ENCODE data around the gene C16orf89.
"Not testable (repeated sequence)": the region's sequence is repeated elsewhere in the genome, so short reads cannot be mapped to it uniquely, and the experiment has no call there.

The C16orf89 gene

DNA sequence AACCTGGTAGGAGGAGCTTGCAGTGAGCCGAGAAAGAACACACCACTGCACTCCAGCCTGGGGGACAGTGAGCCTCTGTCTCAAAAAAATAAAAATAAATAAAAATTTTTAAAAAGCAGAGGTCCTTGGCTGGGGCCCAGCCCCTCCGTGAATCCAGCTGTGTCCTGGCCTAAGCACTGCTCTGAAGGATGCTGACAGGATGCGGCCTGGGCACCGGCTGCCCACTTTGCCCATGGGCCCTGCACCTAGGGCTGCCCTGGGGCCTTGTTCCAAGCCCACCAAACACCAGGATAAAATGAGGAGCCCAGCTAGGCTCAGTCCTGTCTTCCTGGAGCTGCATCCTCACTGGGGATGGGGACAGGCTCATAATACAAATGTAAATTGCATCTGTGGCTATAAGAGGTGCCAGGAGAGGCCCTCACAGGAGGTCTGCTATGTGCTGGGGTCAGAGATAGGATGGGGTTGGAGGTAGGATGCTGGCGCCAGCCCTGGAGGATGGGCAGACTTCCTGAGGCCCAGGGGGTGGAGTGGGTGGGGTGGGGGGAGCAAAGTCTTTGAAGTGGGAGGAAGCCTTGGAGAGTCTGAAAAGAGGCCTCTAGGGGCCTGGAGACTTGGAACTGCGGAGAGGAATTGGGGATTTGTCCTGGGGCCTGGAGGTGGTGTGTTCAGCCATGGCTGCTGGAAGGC lies 6.2 kb downstream of the C16orf89 start:
- DNase-seq (ENCODE audit: low read depth): no peak

DNA sequence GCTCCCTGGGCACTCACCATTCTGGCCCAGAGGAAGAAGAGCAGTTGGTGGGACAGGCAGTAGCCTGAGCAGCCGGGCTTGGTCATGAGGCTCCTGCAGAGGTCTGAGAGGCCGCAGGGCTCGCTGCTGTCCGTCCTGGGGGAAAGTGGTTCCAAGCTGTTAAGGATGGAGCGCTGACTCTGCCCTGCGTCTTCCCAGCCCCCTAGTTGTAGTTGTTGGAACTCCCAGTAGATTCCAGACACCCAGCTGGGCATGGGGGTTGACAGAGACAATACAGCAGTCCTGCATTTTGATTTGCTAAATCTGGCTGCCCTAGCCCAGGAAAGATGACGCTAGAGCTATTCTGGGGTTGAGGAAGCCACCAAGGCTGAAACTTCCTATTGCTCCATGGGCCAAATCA lies 7.3 kb downstream of the C16orf89 start:
- DNase-seq (ENCODE audit: low read depth): no peak

DNA sequence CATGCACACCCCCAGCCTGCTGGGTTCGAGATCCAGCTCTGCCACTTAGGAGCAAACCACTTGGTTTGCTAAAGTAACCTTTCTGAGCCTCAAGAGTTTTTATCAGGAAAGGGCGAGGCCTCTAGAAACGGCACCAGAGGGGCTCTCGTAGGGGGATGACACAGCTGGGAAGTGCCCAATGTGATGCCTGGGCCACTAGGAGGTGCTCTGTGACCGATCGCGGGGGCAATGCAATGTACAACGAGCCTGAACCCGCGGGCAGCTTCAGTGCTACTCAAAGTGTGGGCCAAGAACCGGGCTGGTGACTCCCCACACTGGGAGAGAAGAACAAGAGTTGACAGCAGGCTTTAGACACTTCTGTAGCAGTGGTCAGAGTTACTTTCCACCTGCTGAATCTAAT lies 9.4 kb downstream of the C16orf89 start:
- DNase-seq (ENCODE audit: low read depth): no peak

DNA sequence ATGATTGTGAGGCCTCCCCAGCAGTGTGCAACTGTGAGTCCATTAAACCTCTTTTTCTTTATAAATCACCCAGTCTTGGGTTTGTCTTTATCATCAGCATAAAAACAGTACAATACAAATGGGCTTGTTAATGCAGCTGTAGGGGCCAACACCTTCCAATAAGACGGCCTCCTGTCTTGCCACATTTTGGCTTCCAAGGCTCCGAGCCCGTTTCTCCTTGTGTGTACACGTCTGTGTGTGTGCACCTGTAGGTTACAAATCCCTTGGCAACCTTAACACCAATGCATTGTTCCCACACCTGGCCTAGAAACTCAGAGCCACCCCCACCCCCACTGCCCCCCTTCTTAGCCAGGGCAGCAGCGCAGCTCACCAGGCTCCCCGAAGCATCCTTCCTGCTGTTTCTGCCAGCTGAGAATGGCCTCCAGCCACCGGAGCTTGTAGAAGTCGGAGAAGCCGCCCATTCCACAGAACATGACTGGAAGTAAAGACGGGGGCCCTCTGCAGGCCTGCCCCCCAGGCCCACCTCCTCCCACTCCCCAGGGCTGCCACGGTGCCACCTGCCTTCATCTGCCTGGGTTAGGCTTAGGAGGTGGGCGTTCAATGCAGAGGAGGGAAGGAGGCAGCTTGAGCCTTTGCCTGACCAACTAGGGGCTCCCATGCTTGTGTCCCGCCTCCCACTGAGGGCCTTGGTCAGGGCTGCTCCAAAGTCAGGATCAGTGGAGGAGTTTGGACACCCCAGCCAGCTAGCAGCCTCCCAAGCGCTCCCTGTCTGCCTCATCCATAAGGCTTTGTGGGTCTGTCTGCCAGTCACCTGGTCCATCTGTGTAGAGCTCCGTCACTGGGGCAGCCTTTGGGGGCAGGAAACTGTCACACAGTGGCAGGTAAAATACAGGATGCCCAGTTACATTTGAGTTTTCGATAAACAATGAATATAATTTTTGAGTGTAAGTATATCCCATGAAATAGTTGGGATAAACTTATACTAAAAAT lies 10.6 kb downstream of the C16orf89 start:
- no peak for DNase-seq (ENCODE audit: low read depth)

DNA sequence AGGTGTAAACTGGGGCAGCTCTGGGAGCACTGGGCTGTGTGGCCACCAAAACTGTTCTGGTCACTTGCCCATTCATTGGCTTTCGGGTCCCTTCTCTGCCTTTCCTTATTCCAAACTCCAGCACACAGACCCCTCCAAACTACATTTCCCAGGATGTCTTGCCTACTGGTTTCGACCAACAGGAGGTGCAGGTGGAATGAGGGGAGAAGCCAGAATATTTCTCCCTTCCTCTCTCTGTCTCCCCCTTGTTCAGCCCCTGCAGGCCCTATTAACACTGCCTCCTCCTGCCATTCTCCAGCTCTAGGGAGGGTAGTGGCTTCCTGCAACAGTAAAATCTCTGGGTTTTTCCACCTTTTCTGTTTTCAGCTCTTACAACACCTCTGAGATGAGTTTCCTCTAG lies 18.8 kb downstream of the C16orf89 start:
- DNase-seq (ENCODE audit: low read depth): no peak

DNA sequence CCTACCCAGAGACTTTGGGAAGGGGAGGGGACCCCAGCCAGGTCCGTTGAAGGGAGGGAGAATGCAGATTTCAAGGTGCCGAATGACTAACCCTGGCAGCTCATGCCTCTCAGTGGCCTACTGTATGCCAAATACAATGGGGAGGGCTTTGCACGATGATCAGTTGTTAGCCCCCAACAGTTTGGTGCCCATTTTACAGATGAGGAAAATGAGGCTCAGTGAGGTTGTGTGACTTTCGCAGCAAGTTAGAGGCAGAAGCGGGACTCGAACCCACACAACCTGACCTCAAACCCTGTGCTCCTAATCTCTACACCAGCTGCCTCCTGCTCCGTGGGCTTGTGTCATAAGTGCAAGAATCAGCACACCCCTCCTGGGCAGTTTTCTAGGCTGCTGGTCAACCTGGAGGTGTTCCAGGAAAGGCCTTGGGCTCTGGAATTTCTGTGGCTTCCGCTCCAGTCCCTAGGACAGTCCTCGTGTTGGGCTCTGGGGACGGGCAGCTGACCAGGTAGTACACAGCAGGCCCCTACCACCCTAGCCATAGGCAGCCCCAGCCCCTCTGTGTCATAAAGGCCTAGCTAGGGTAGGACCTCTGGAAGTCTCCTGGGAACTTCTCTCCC lies 20.1 kb downstream of the C16orf89 start:
- DNase-seq (ENCODE audit: low read depth): no peak

DNA sequence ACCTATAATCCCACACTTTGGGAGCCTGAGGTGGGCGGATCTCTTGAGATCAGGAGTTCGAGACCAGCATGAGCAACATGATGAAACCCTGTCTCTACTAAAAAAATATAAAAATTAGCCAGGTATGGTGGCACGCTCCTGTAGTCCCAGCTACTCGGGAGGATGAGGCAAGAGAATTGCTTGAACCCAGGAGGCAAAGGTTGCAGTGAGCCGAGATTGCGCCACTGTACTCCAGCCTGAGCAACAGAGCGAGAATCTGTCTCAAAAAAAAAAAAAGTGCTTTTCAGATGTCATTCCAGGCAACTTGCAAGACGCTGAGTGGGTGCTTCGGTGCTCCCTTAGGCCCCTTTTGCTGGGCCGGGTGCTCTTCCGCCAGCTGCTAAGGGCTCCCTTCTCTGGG lies 21.2 kb downstream of the C16orf89 start:
- DNase-seq (ENCODE audit: low read depth): not testable (repeated sequence)

DNA sequence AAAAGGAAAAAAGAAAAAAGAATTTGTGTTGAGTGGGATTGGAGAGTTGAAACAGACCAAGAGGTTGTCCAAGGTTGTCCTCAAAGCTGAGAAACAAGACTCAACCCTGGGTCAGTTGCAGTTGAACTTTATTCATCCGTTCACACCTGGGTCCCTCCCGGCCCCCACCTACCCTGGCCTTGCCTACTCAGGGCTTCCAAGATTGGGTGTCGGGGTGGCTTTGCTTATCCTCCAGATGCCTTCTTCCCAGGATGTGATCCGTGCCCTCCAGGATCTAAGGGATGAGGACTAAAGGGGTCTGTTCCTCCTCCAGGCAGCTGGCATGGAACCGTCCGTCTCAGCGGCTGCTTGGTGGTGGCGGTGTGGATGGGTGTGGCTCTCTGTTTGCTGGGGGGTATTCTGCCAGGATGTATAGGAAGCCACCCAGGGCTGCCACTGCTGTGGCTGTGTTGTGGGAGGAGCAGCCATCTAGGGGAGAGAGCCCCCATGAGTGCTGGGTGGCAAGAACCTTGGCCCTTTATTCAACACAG lies 21.7 kb downstream of the C16orf89 start:
- DNase-seq (ENCODE audit: low read depth): no peak

DNA sequence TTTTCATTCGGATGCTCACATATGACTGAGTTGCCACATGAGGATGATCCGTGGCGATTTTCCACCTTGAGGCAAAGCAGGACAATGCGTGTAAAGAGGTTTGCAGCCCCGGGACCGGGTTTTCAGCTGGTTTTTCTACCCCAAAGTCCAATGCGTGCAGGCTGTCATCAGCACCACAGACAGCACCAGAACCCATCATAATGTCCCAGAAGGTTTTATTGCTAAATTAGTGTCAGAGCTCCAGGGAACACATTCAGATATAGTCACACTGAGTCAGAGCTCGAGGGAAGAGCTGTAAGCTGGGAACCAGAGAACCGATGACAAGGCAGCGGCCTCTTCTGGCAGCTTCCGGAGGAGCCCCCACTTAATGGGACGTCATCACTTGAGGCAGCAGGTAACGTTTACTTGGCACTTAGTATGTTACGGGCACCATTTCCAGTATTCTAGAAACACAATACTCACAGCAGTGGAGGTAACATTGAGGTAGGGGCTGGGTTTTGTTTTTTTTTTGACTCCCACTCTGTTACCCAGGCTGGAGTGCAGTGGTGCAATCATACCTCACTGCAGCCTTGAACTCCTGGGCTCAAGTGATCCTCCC lies 23.1 kb downstream of the C16orf89 start:
- DNase-seq (ENCODE audit: low read depth): no peak

DNA sequence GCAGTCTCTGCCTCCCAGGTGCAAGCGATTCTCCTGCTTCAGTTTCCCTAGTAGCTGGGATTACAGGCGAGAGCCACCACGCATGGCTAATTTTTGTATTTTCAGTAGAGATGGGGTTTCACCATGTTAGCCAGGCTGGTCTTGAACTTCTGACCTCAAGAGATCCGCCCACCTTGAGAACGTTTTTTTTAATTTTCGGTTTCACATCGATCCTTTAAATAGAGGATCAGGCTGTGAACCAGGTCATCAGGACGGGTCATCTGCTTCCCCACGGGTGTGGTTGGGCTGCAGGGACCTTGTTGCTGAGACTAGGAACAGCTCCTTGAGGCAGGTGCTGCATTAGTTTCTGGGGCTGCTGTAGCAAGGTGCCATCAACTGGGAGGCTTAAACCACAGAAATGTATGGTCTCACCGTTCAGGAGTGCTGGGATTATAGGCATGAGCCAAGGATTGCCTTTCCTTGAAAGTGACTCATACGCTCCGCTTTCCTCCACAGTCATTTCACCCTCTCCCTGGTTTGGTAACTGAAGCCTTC lies 24.1 kb downstream of the C16orf89 start:
- no peak for DNase-seq (ENCODE audit: low read depth)

DNA sequence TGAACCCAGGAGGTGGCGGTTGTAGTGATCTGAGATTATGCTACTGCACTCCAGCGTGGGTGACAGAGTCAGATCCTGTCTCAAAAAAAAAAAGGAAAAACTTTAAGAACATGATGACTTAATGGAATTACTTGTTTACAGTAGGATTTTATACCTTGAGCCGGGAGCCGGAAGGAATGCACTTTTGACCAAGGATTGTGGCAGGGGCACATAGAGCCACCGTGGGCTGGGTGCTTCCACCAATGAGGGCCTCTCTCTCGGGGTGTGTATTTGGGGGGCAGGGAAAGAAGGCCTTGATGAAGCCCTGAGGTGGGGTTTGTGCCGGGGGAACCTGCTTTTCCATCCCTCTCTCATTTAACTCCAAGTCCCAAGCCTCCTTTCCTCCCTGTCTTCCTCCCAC lies 25.3 kb downstream of the C16orf89 start:
- DNase-seq (ENCODE audit: low read depth): no peak

DNA sequence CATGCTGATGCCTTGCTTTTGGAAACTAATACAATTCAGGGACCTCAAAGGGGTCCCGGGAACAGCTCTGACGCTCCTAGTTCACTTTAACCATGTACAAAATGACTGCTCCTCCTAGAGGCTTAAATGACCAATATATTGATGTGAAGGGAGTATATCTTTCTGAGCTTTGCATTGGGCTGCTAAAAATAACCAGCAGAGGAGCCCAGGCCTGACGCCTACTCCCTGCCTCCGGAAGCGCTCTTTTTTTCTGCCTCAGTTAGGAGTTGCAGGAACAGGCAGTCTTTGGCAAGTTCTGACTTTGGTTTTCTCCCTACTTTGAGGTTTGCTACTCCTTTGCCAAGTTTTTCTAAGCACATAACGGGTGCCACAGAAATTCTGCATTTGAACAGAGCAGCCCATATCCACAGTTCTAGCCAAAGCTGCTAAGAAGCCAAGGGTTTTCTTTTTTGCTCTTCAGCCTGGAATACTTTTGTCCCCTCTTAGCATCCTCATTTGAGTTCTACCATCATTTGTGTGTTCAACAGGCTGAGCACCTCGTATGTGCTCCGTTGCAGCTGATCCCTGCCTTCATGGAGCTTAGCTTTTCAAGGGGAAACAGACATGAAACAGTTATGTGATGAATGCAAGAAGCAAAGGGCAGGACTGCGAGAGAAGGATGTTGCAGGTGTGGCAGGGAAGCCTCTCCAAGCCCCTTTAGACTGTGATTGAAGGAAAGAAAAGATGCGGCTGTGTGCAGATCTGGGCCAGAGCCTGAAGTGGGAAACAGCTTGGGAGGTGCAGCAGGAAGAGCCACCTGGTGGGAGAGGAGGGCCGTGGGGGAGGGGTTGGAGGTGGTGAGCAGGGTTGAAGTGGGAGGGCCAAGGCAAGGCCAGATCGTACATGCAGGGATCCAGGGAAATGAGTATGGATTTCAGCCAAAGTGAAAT lies 29.3 kb downstream of the C16orf89 start:
- DNase-seq (ENCODE audit: low read depth): no peak

DNA sequence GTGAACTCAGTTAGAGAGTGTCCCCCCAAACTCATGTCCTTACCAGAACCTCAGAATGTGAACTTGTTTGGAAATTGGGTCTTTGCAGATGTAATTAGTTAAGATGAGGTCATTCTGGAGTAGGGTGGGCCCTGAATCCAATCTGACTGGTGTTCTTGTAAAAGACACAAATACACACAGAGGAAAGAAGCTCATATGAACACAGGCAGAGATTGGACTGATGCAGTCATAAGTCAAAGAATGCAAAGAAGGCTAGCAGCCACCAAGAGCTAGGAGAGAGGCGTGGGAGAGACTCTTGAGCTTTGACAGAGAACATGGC lies 29.9 kb downstream of the C16orf89 start:
- no peak for DNase-seq (ENCODE audit: low read depth)

DNA sequence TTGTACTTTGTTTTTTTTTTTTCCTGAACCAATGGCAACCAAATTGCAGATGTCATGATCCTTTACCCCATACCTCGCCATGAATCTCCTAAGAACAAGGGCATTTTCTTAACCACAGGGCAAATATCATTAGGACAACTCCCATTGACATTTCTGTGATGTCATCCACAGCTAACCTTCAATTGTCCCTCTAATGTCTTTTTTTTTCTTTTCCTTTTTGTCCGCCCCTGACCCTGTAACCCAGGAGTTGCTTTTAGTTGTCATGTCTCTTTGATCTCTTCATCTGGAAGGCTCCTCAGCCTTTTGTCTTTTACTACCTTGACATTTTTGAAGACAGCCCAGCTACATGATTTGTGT lies 31.6 kb downstream of the C16orf89 start:
- DNase-seq (ENCODE audit: low read depth): no peak

DNA sequence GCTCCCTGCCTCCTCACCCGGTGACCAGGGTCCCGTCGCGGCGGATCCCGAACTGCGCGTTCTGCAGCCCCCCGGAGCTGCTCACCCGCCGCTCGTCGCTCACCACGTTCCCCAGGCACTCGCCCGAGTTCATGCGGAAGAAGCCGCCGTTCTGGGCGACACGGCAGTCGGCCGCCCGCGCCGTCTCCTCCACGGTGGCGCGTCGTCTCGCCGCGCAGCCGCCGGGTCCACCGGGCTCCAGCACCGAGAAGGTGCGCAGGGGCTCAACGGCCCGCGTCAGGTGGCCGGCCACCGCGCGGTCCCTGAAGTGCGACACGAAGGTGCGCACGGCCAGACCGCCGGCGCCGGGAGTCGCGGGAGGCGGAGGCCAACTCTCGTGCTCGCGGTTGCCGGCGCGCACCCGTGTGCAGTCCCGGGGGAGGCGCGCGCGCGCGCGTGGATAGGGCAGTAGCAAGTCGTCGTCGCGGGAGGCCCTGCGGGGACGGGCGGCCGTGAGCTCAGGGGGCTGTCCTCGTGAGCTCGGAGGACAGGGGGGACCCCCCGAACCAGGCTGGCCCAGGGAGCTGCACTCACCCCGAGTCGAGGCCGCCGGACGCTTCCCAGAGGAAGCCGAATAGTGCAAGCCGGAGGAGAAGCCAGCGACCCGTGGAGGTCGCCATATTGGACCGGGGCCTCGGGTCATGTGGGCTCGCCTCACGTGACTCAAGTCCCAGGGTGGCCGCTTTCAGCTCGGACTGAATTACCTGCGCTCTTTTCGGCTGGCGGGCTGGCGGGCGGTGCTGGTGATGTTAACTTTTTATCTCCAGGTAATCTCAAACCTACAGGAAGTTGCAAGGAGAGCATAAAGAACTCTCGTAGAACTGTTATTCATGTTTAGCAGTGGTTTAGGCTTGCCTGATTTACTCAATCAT lies 32.2 kb downstream of the C16orf89 start, which contains the start of gene NAGPA:
Gene NAGPA, minus strand, starts transcription at position 680 of the 911 bp plus-strand sequence. Its CDS starts 21 bp downstream, at position 659.
- DNase-seq (ENCODE audit: low read depth): peak; percentile 56

DNA sequence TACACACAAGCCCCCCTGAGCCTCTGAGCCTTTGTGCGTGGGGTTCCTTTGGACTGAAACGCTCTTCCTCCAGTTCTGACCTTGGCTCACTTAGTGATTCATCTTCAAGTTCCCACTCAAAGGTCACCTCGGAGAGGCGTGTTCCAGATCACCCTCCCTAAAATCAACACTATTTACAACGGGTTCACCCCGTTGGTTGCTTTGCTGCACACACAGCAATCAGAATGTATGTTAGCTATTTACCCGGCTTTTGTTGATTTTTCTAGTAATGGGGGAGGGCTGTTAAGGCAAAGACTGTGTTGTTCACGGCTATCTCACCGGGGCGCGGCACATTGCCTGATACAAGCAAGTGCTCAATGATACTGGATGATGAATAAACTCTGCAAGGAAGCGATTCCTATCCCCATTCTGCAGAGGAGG lies 33.0 kb downstream of the C16orf89 start:
- no peak for DNase-seq (ENCODE audit: low read depth)

DNA sequence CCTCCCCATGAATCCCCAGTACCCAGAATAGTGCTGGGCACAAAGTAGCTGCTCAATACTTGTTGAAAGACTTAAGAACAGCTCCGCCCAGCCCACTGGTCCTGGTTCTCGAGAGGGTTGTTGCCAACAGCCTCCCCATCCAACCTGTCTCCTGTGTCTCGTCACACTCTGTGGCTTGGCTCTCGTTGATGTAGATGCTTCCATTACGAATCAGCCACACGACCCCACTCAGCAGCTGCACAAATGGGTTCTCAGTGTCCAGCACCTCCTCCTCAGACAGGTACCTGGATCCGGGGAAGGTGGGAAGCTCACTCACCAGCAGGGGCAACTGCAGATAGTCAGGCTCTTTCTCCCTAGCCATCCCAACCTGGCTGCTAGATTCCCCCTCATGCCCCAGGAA lies 34.2 kb downstream of the C16orf89 start:
- DNase-seq (ENCODE audit: low read depth): no peak

DNA sequence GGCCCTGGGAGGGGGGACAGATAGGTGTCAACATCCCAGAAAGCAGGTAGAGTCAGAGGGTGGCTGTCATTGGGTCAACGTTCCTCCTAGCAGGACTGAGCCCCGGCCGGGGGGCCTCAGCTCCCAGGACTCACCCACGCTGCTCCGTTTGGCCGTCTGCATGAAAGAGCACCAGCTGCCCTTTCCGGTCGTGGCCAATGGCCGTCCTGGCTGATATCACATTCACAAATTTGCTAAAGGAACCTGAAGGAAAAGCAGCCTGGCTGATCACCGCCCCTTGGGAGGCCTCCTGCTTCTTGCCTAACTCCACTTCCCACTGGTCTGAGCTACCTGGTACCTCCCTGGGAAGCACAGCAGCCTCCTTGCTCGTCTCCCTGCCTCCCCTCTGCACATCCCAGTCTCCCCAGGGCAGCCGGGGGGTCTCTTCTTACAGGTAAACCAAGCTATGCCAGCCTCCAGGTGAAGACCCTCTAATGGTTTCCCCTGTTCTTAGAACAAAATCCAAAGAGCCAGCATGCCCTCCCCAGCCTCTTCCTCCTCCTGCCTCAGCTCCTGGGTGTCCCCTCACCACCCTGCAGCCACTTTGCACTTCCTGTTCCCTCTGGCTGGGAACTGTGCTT lies 35.4 kb downstream of the C16orf89 start:
- no peak for DNase-seq (ENCODE audit: low read depth)

DNA sequence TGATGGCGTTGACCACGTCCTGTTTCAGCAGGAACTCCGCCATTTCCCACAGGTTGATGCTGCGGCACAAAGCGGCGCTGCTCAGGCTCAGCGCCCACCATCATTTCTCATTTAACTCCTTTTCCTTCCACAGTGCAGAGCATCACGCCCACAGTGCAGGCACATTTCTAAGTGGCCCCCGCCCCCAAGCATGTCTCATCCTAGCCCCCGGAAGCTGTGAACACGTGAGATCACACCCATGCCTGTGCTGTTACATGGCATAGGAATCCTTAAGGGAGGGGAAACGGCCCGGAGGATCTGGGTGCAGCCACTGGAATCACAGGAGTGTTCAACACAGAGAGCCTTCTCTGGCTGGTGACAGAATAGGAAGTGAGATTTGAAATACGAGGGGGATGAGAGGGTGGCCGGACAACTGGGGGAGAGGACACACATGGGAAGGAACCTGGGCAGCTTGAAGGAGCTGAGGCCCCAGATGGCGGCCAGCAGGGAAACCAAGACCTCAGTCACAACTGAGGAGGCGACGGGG lies 36.7 kb downstream of the C16orf89 start:
- no peak for DNase-seq (ENCODE audit: low read depth)

Measured in HS-27A (cell line).